Erythroblast (primary cell): ENCODE results near the gene NTF3.

ENCODE experiments used
- GATA1 ChIP-seq: IDR thresholded peaks from 2 replicates; pipeline ENCODE4 v1.6.1; 2011; ENCODE audit warnings: low read depth, mild to moderate bottlenecking, control low read depth, low read length, moderate library complexity
- POLR2A ChIP-seq: IDR thresholded peaks from 2 replicates; pipeline ENCODE4 v1.6.1; 2011; ENCODE audit warnings: mild to moderate bottlenecking, low read length

DNA sequence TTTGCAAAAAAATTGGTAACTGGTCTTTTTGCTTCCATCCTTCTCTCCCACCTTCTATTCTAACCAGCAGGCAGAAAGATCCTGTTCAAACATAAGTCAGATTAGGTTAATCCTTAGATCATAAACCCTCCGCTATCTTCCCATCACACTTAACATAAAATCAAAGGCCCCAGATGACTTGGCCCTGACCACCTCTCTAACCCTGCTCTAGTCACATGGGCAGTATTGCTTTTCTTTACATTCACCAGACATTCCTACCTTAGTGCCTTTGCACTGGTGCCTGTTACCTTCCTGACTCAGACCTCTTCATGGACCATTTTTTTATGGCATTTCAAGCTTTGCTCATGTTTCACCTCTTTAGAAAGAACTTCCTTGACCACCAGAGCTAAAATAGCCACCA is 83.5 kb downstream of the NTF3 start:
- no peak for TF ChIP-seq POLR2A
- no peak for TF ChIP-seq GATA1
